ENCODE measurements around the gene NRCAM. TPM values are rescaled to one million over a fixed set of nuclear protein-coding genes. Genes with fewer than 3 reads are reported as not detected.

Gene NRCAM
- total and polyA plus RNA-seq, 10 of the 15 experiments (the other 5 are each of a cell fraction or from before 2014, with no cell fraction given) = 0.30 to 2.0 (median 1.0) TPM

DNA sequence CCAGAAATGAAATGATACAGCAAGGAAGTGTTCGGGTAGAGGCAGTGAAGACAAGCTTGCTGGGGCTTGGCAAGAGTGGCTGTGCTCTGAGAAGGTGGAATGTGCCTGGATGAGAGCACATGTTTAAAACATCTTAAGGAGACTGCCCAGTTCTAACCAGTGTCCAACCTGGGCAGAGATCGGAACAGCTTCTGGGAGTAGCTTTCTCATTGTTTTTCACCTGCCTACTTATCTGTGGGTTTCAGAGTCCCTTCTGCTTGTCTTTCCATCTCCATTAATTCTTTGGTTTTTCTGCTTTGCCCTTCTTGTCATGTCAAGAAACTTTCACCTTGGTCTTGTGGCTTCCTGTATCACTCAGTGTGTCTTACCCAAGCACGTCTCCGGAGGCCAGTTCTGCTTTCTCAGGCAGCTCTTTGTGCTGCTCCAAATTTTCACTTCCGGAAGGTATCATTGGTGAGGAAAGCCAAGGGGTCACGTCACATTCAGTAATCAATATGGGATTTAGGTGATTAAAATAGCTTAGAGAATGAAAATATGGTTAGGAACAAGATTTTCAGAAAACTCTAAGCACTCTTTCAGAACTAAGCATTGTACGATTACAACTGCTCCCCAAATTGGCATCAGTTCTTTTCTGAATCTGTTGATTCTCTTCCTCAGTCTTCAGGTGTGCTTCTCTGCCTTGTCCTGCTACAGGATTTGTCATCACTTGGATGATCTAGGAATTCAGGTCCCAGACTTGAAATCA lies 320.6 kb downstream of the NRCAM start (continued):
- TF ChIP-seq EP300 (IDR thresholded peaks at IDR 0.05; ENCODE audit: borderline replicate concordance in 1 of 2, control insufficient read depth in 1 of 2, low read depth in 2 of 2, low read length in 2 of 2) (peak; percentile 79 to 93; a peak in 3 of 4 replicates), ZSCAN29 (IDR thresholded peaks at IDR 0.05) (no peak), RELA (IDR thresholded peaks at IDR 0.05; ENCODE audit: borderline replicate concordance, partially characterized antibody) (no peak), BRCA1 (IDR thresholded peaks at IDR 0.05; ENCODE audit: low read depth, low read length) (no peak), FOXM1 (IDR thresholded peaks at IDR 0.05; ENCODE audit: low read depth, low read length) (peak; percentile 96), TBL1XR1 (IDR thresholded peaks at IDR 0.05; ENCODE audit: low read depth, low read length) (peak; percentile 97)
- TF ChIP-seq, protein P1, sequence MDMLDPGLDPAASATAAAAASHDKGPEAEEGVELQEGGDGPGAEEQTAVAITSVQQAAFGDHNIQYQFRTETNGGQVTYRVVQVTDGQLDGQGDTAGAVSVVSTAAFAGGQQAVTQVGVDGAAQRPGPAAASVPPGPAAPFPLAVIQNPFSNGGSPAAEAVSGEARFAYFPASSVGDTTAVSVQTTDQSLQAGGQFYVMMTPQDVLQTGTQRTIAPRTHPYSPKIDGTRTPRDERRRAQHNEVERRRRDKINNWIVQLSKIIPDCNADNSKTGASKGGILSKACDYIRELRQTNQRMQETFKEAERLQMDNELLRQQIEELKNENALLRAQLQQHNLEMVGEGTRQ (IDR thresholded peaks at IDR 0.05; ENCODE audit: borderline replicate concordance, low read depth, low read length) = no peak
- TF ChIP-seq, protein P2, sequence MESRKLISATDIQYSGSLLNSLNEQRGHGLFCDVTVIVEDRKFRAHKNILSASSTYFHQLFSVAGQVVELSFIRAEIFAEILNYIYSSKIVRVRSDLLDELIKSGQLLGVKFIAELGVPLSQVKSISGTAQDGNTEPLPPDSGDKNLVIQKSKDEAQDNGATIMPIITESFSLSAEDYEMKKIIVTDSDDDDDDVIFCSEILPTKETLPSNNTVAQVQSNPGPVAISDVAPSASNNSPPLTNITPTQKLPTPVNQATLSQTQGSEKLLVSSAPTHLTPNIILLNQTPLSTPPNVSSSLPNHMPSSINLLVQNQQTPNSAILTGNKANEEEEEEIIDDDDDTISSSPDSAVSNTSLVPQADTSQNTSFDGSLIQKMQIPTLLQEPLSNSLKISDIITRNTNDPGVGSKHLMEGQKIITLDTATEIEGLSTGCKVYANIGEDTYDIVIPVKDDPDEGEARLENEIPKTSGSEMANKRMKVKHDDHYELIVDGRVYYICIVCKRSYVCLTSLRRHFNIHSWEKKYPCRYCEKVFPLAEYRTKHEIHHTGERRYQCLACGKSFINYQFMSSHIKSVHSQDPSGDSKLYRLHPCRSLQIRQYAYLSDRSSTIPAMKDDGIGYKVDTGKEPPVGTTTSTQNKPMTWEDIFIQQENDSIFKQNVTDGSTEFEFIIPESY (IDR thresholded peaks at IDR 0.05) = no peak
- TF ChIP-seq, protein P3, sequence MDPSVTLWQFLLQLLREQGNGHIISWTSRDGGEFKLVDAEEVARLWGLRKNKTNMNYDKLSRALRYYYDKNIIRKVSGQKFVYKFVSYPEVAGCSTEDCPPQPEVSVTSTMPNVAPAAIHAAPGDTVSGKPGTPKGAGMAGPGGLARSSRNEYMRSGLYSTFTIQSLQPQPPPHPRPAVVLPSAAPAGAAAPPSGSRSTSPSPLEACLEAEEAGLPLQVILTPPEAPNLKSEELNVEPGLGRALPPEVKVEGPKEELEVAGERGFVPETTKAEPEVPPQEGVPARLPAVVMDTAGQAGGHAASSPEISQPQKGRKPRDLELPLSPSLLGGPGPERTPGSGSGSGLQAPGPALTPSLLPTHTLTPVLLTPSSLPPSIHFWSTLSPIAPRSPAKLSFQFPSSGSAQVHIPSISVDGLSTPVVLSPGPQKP (IDR thresholded peaks at IDR 0.05; ENCODE audit: low read depth, low read length) = peak; percentile 67; the same call in 1 of the 2 replicates
